Right lobe of liver (tissue), 4 donors: ENCODE measurements around the gene EDC3.

Experiments used
- CTCF ChIP-seq, 4 donors: fragments of 200-600 bp in 3 of 4; fragments of 450-650 bp in 1 of 4; IDR thresholded peaks; one replicate each; pipeline versions ENCODE4 v1.5.1 to v1.8.0; 2016 to 2022; ENCODE audit warnings: antibody characterized with exemption in 4 of 4, mild to moderate bottlenecking in 2 of 4
- POLR2A ChIP-seq: fragments of 450-650 bp; IDR thresholded peaks from one replicate; pipeline ENCODE4 v1.6.1; 2017; ENCODE audit warnings: antibody characterized with exemption, mild to moderate bottlenecking
- donor health status: DM: no; HTN: no; CAD: no.
- donor health status: DM: no; HTN: no; CAD: no.
- donor health status: DM: no; HTN: yes; CAD: no.

- no peak for TF ChIP-seq CTCF (IDR thresholded peaks at IDR 0.05)
- no peak for TF ChIP-seq POLR2A
These were observed 27.8 kb downstream of the EDC3 start for GRCh38 chr15:74667975-74668374.
